CD14-positive monocyte (primary cell): ENCODE results near the gene MRPS6. TPM values are rescaled to one million over a fixed set of nuclear protein-coding genes. Genes with fewer than 3 reads are reported as not detected.

Source experiments
- DNase-seq, 3 donors: peaks; one replicate each; pipeline ENCODE4 v3.0.0-alpha.2; 2011 to 2022
- H2AFZ ChIP-seq: 2 replicates; pipeline ENCODE4 v1.6.0; 2012; ENCODE audit warnings: mild to moderate bottlenecking, low read depth, low read length, inconsistent platforms; ENCODE audit not compliant: insufficient read depth, poor library complexity, severe bottlenecking
- H3K27ac ChIP-seq, 2 donors: 1 replicate in 1 of 2; 2 replicates in 1 of 2; pipeline ENCODE4 v1.5.1; 2012 to 2013; ENCODE audit warnings: low read length in 2 of 2, control low read depth in 1 of 2, inconsistent platforms in 1 of 2, low read depth in 1 of 2, mild to moderate bottlenecking in 1 of 2
- H3K27me3 ChIP-seq, 2 donors: one replicate each; pipeline versions ENCODE4 v1.6.0 to v1.6.1; 2011 to 2013; ENCODE audit warnings: low read length in 2 of 2; ENCODE audit not compliant: control insufficient read depth in 2 of 2, insufficient read depth in 2 of 2
- H3K36me3 ChIP-seq, 2 donors: replicated peaks in 1 of 2; 1 replicate in 1 of 2; 2 replicates in 1 of 2; pipeline versions ENCODE4 v1.5.1 to v1.6.1; 2012 to 2013; ENCODE audit warnings: low read length in 2 of 2, control low read depth in 1 of 2, inconsistent platforms in 1 of 2, mild to moderate bottlenecking in 1 of 2; ENCODE audit not compliant: insufficient read depth in 2 of 2, control insufficient read depth in 1 of 2
- H3K4me1 ChIP-seq, 2 donors: 1 replicate in 1 of 2; 2 replicates in 1 of 2; pipeline versions ENCODE4 v1.5.1 to v1.6.1; 2012 to 2013; ENCODE audit warnings: low read length in 2 of 2, control low read depth in 1 of 2, inconsistent platforms in 1 of 2, mild to moderate bottlenecking in 1 of 2, moderate library complexity in 1 of 2; ENCODE audit not compliant: insufficient read depth in 2 of 2, control insufficient read depth in 1 of 2
- H3K4me2 ChIP-seq: replicated peaks from 2 replicates; pipeline ENCODE3; 2012; ENCODE audit warnings: low read length, moderate library complexity, mild to moderate bottlenecking; ENCODE audit not compliant: poor library complexity, severe bottlenecking; ENCODE audit errors: extremely low read depth
- H3K4me3 ChIP-seq, 3 experiments: fragments of 200-600 bp in 1 of 3; sonication (generic) in 1 of 3; replicated peaks in 1 of 3; 1 replicate in 2 of 3; 2 replicates in 1 of 3; pipeline ENCODE4 v1.5.1; 2011 to 2013; ENCODE audit warnings: low read length in 3 of 3, mild to moderate bottlenecking in 3 of 3, control low read depth in 2 of 3, low read depth in 2 of 3, inconsistent platforms in 1 of 3, moderate library complexity in 1 of 3
- H3K79me2 ChIP-seq: 2 replicates; pipeline ENCODE4 v1.6.0; 2012; ENCODE audit warnings: mild to moderate bottlenecking, control low read depth, inconsistent platforms, low read length, moderate library complexity; ENCODE audit not compliant: insufficient read depth
- H3K9ac ChIP-seq: 2 replicates; pipeline ENCODE4 v1.6.0; 2017; ENCODE audit warnings: low read length, mild to moderate bottlenecking; ENCODE audit not compliant: insufficient read depth, poor library complexity, severe bottlenecking
- H3K9me3 ChIP-seq, 2 donors: replicated peaks in 1 of 2; 1 replicate in 1 of 2; 2 replicates in 1 of 2; pipeline versions ENCODE4 v1.5.1 to v1.6.1; 2012 to 2013; ENCODE audit warnings: low read length in 2 of 2, control low read depth in 1 of 2; ENCODE audit not compliant: control insufficient read depth in 1 of 2, insufficient read depth in 1 of 2
- H4K20me1 ChIP-seq: 2 replicates; pipeline ENCODE4 v1.6.0; 2012; ENCODE audit warnings: mild to moderate bottlenecking, low read length, control low read depth, moderate library complexity; ENCODE audit not compliant: insufficient read depth
- H3K27ac Mint-ChIP-seq, 7 donors: one replicate each; pipeline ENCODE4 v1.8.0; 2020; ENCODE audit warnings: mild to moderate bottlenecking in 7 of 7, mixed read lengths in 7 of 7, moderate library complexity in 6 of 7, inconsistent platforms in 2 of 7
- H3K27me3 Mint-ChIP-seq, 3 donors: one replicate each; pipeline ENCODE4 v1.8.0; 2021 to 2022; ENCODE audit warnings: low read depth in 3 of 3, mild to moderate bottlenecking in 3 of 3, mixed read lengths in 3 of 3, moderate library complexity in 3 of 3, inconsistent platforms in 1 of 3
- H3K36me3 Mint-ChIP-seq, 2 donors: one replicate each; pipeline ENCODE4 v1.8.0; 2020; ENCODE audit warnings: mixed read lengths in 2 of 2, inconsistent platforms in 1 of 2, mild to moderate bottlenecking in 1 of 2
- H3K4me1 Mint-ChIP-seq: one replicate; pipeline ENCODE4 v1.8.0; 2020; ENCODE audit warnings: mild to moderate bottlenecking, mixed read lengths
- H3K4me3 Mint-ChIP-seq, 2 donors: one replicate each; pipeline ENCODE4 v1.8.0; 2020; ENCODE audit warnings: mild to moderate bottlenecking in 2 of 2, mixed read lengths in 2 of 2, moderate library complexity in 1 of 2
- H3K9me3 Mint-ChIP-seq, 7 donors: one replicate each; pipeline ENCODE4 v1.8.0; 2020 to 2022; ENCODE audit warnings: mixed read lengths in 7 of 7, mild to moderate bottlenecking in 6 of 7, moderate library complexity in 6 of 7, inconsistent platforms in 2 of 7
- CTCF ChIP-seq: fragments of 200-600 bp; IDR thresholded peaks from one replicate; pipeline ENCODE4 v1.8.0; 2022; ENCODE audit warnings: antibody characterized with exemption, mild to moderate bottlenecking
- WGBS: methylation state at CpG from one replicate; pipeline ENCODE4 v1.1.5; 2013; ENCODE audit warnings: missing lambda C conversion rate; ENCODE audit not compliant: insufficient coverage; 5-methylcytosine and 5-hydroxymethylcytosine counted together
- intact Hi-C, 2 donors: fragments of 100-400 bp; cut with micrococcal nuclease; formaldehyde crosslinking; loops; one replicate each; pipeline versions ENCODE4 v1.15.0 to v1.15.1; 2023
- polyA plus RNA-seq, 3 donors: library from polyadenylated mRNA; depleted of rRNA in 1 of 3; unstranded in 2 of 3; stranded (reverse) in 1 of 3; fragments of 300-500 nt in 2 of 3; fragments of >200 nt in 1 of 3; fragmentation: Illumina TruSeq in 2 of 3; gene quantifications; 1 replicate in 2 of 3; 2 replicates in 1 of 3; pipeline ENCODE4 v1.2.3, GENCODE V29; 2012 to 2021

Gene MRPS6
- polyA plus RNA-seq, 3 donors = 29.8 to 124 (median 101) TPM

GRCh38 chr21:34046917-34047316 lies 26.5 kb upstream of the MRPS6 start:
- no peaks in the 10 kb centered on the region for H4K20me1 ChIP-seq
- no peaks in the 10 kb centered on the region for H3K9me3 ChIP-seq
- peak overlapping the region in 1 of 2 donors; percentile 34 for H3K4me3 Mint-ChIP-seq
- no peak overlapping the region for H2AFZ ChIP-seq
- TF ChIP-seq CTCF = no peak
- no peaks in the 10 kb centered on the region for H3K79me2 ChIP-seq
- H3K27ac ChIP-seq = no peak overlapping the region
- H3K36me3 Mint-ChIP-seq = no peaks in the 10 kb centered on the region
- peaks cover 0 to 4% (median 2%) of the 10 kb centered on the region in 7 donors for H3K9me3 Mint-ChIP-seq
- DNase-seq = no peak
- H3K4me2 ChIP-seq = no peak overlapping the region
- H3K36me3 ChIP-seq = no peaks in the 10 kb centered on the region
- no peaks in the 10 kb centered on the region for H3K4me1 ChIP-seq
- WGBS = no CpG with 5 or more reads among the region's 6 CpGs
- no peak overlapping the region for H3K4me3 ChIP-seq
- peaks cover 0 to 3% (median 3%) of the 10 kb centered on the region in 3 donors for H3K27me3 Mint-ChIP-seq
- H3K27me3 ChIP-seq = no peaks in the 10 kb centered on the region
- H3K27ac Mint-ChIP-seq = no peak overlapping the region
- no peak overlapping the region for H3K9ac ChIP-seq
- H3K4me1 Mint-ChIP-seq = peaks cover 2% of the 10 kb centered on the region
- intact Hi-C loops = no loop called here

GRCh38 chr21:34047835-34048234 lies 25.5 kb upstream of the MRPS6 start:
- DNase-seq = no peak
- Histone ChIP-seq H3K36me3 (no peaks in the 10 kb centered on the region), H3K4me3 (no peak overlapping the region), H3K9me3 (no peaks in the 10 kb centered on the region), H4K20me1 (no peaks in the 10 kb centered on the region), H3K9ac (no peak overlapping the region), H3K4me1 (no peaks in the 10 kb centered on the region), H2AFZ (no peak overlapping the region), H3K79me2 (no peaks in the 10 kb centered on the region), H3K27me3 (no peaks in the 10 kb centered on the region), H3K4me2 (no peak overlapping the region), H3K27ac (no peak overlapping the region)
- intact Hi-C loops = no loop called here
- Mint-ChIP-seq H3K36me3 (no peaks in the 10 kb centered on the region), H3K27ac (no peak overlapping the region), H3K9me3 (peaks cover 0 to 4% (median 2%) of the 10 kb centered on the region in 7 donors), H3K4me1 (peaks cover 2% of the 10 kb centered on the region), H3K4me3 (no peak overlapping the region), H3K27me3 (peaks cover 0 to 3% (median 0%) of the 10 kb centered on the region in 3 donors)
- no peak for TF ChIP-seq CTCF
